ENCODE results near the gene ZDHHC14. TPM values are rescaled to one million over a fixed set of nuclear protein-coding genes. Genes with fewer than 3 reads are reported as not detected.
A peak's percentile ranks its signal among the peaks of the same experiment; 100 is the strongest.

Gene ZDHHC14
- total and polyA plus RNA-seq, 9 donors: 4.9 to 16.4 (median 5.9) TPM

DNA sequence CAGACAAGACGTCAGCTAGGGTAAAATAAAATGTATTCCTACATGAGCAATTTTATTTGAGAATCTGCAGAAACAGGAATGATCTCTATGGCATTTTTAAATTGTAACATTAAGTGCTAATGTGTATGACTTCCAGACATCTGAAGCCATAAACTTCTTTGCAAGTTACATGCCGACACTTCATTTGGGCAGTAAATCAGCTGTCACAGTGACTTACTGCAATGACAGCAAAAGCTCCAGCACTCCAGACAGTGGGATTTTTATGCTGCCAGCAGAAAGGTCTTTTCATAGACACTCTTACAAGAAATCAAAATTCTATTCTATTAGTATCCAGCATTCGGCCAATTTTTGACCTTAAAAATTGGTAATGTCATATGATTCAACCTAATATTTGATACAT lies 285.7 kb downstream of the ZDHHC14 start:
- intact Hi-C loops (cut with DNase I): loop anchor here in 3 of 4 donors (5.0 to 10.0 kb wide), 3 partner anchors 344 to 354 kb away; partner anchors contain the start of gene TMEM242 (in 1 of the 3)
- DNase-seq: no peak
- no peaks in the 10 kb centered on the region for H3K36me3 ChIP-seq
- 70 to 79% (median 76%) methylated on average over 3 of the region's 3 CpGs for WGBS, 3 donors
- H3K4me3 ChIP-seq: no peak overlapping the region
- H3K27me3 ChIP-seq: no peaks in the 10 kb centered on the region
- TF ChIP-seq, protein P1, sequence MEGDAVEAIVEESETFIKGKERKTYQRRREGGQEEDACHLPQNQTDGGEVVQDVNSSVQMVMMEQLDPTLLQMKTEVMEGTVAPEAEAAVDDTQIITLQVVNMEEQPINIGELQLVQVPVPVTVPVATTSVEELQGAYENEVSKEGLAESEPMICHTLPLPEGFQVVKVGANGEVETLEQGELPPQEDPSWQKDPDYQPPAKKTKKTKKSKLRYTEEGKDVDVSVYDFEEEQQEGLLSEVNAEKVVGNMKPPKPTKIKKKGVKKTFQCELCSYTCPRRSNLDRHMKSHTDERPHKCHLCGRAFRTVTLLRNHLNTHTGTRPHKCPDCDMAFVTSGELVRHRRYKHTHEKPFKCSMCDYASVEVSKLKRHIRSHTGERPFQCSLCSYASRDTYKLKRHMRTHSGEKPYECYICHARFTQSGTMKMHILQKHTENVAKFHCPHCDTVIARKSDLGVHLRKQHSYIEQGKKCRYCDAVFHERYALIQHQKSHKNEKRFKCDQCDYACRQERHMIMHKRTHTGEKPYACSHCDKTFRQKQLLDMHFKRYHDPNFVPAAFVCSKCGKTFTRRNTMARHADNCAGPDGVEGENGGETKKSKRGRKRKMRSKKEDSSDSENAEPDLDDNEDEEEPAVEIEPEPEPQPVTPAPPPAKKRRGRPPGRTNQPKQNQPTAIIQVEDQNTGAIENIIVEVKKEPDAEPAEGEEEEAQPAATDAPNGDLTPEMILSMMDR (IDR thresholded peaks at IDR 0.05): no peak
- TF ChIP-seq POLR2A (IDR thresholded peaks at IDR 0.05) (no peak), EP300 (IDR thresholded peaks at IDR 0.05) (no peak)
- H3K4me1 ChIP-seq (ENCODE audit: insufficient read depth): peaks cover 9% of the 10 kb centered on the region
- H3K9me3 ChIP-seq: no peaks in the 10 kb centered on the region
- H3K27ac ChIP-seq: no peak overlapping the region

DNA sequence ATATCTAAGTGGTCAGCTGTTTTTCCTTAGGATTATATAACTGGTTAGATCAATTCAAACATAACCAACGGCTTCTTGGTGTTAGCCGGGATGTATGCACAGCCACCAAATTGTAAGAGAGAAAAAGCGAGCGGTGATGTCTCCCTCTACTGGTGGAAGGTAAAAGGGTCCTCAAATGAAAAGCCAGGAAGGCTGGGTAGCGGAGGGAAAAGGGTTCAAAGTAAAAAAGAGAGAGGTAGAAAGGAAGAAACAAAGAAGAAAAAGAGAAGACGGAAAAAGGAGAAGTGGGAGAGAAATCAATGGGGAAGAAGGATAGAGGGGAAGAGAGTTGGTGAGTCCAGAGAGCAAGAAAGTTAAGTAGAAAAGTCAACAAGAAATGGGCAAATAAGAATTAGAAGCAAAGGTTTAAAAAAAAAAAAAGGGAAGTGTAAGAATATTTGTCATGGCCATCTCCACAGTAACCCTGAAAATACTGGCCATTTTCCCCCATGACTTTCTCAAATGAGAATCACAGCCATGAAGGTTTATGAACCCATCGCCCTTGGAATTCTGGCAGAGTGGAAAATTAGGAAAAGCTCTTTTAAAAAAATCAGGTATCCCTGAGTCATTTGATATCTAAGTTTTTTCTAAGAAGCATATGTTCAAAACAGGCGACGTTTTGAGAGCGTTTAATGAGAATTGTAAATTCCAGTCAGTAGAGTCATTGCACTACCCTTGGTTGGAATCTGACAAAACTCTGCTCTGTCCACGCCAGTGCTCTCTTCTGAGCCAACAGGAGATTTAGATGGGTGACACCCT lies 286.4 kb downstream of the ZDHHC14 start:
- no peak overlapping the region for H3K27ac ChIP-seq
- H3K36me3 ChIP-seq: no peaks in the 10 kb centered on the region
- H3K27me3 ChIP-seq: no peaks in the 10 kb centered on the region
- H3K4me1 ChIP-seq (ENCODE audit: insufficient read depth): peaks cover 9% of the 10 kb centered on the region
- H3K4me3 ChIP-seq: no peak overlapping the region
- peak in 2 of 5 donors; percentile 49 to 65 for DNase-seq
- 32 to 37% (median 36%) methylated on average over 11 of the region's 11 CpGs for WGBS, 3 donors
- TF ChIP-seq, protein P1 (IDR thresholded peaks at IDR 0.05): peak; percentile 58 to 66 (median 64)
- TF ChIP-seq POLR2A (IDR thresholded peaks at IDR 0.05): no peak
- no peaks in the 10 kb centered on the region for H3K9me3 ChIP-seq
- intact Hi-C loops (cut with DNase I): loop anchor here in 3 of 4 donors (5.0 to 10.0 kb wide), 3 partner anchors 345 to 355 kb away; partner anchors contain the start of gene TMEM242 (in 1 of the 3)

DNA sequence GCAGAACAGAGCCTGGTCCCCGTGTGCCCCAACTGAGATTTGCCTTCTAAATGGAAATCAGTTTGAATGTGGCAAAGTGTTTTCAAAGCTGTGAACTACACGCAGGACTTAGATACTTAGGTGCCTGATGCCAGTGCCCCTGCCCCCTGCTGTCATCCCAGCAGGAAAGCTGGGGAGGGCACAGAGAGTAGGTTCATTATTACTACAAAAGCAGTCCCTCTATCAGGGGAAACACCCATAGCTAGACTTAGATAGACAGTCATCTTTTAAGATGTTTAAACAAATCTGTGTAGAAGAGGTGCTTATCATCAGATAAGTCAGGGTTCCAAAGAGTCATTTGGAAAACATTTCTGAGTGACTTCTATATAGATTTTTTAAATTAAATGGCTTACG lies 287.0 kb downstream of the ZDHHC14 start:
- Histone ChIP-seq H3K4me3 (no peak overlapping the region), H3K27me3 (no peaks in the 10 kb centered on the region), H3K36me3 (no peaks in the 10 kb centered on the region), H3K9me3 (no peaks in the 10 kb centered on the region), H3K4me1 (ENCODE audit: insufficient read depth) (peaks cover 9% of the 10 kb centered on the region), H3K27ac (no peak overlapping the region)
- TF ChIP-seq, protein P1 (IDR thresholded peaks at IDR 0.05): no peak
- TF ChIP-seq POLR2A (IDR thresholded peaks at IDR 0.05): no peak
- TF ChIP-seq EP300 (IDR thresholded peaks at IDR 0.05): no peak
- DNase-seq: no peak
- intact Hi-C loops (cut with DNase I): loop anchor here in 3 of 4 donors (5.0 to 10.0 kb wide), 3 partner anchors 346 to 356 kb away; partner anchors contain the start of gene TMEM242 (in 1 of the 3)
- 75 to 88% (median 85%) methylated on average over 3 of the region's 3 CpGs for WGBS, 3 donors

DNA sequence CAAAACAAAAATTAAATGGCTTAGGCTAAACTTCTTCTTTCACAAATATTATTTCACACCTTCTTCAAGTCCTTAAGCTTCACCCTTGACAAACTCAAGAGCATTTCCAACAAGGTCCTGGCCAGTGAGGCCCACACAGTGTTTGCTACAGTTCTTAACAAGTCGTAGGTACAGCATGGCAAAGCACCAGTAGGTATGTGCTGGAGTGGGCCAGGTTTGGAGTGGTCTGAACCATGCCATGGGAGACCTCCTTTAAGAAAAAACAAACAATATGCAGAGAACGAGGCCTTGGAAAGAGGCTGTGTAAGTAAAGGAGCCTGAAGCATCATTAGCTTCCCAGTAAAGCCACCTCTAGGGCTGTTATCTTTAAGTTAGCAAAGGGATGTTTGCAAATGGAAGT lies 287.7 kb downstream of the ZDHHC14 start:
- 86 to 91% (median 87%) methylated on average over 2 of the region's 2 CpGs for WGBS, 3 donors
- H3K27ac ChIP-seq: peak overlapping the region in 1 of 2 donors; percentile 71
- DNase-seq: no peak

More for the DNA sequence above, 287.7 kb downstream of the ZDHHC14 start:
- Histone ChIP-seq H3K9me3 (no peaks in the 10 kb centered on the region), H3K27me3 (no peaks in the 10 kb centered on the region), H3K4me1 (ENCODE audit: insufficient read depth) (peaks cover 9% of the 10 kb centered on the region), H3K36me3 (no peaks in the 10 kb centered on the region), H3K4me3 (no peak overlapping the region)
- intact Hi-C loops (cut with DNase I): loop anchor here in 3 of 4 donors (5.0 to 10.0 kb wide), 3 partner anchors 346 to 356 kb away; partner anchors contain the start of gene TMEM242 (in 1 of the 3)
- TF ChIP-seq, protein P1 (IDR thresholded peaks at IDR 0.05): no peak
- TF ChIP-seq POLR2A (IDR thresholded peaks at IDR 0.05) (no peak), EP300 (IDR thresholded peaks at IDR 0.05) (no peak)

Measured in ovary (tissue), 9 donors.